Epithelial cell of proximal tubule (primary cell): ENCODE results near the gene DNAJC16. TPM values are rescaled to one million over a fixed set of nuclear protein-coding genes. Genes with fewer than 3 reads are reported as not detected.
"Not testable (repeated sequence)": the region's sequence is repeated elsewhere in the genome, so short reads cannot be mapped to it uniquely, and the experiment has no call there.

Experiments used
- DNase-seq: peaks from one replicate; pipeline ENCODE4 v3.0.0-alpha.2; 2011; ENCODE audit warnings: low read depth
- H3K4me3 ChIP-seq: 2 replicates; pipeline ENCODE4 v1.5.1; 2011; ENCODE audit warnings: low read depth, mild to moderate bottlenecking, low read length
- CTCF ChIP-seq: conservative IDR thresholded peaks from 2 replicates; pipeline ENCODE4 v1.5.1; 2012; ENCODE audit warnings: low read depth, mild to moderate bottlenecking, low read length
- total RNA-seq: library from RNA; depleted of rRNA; stranded (reverse); fragments of >200 nt; gene quantifications from 2 replicates; pipeline ENCODE4 v1.2.3, GENCODE V29; 2015

DNAJC16 gene
- 9.8 and 13.5 TPM in 2 replicates for total RNA-seq

- peak; percentile 99 for DNase-seq
- peak within 1 kb of the TSS; percentile 82 for H3K4me3 ChIP-seq
- peak; percentile 28 for TF ChIP-seq CTCF
Observed at GRCh38 chr1:15526490-15527339, at the start of gene DNAJC16. Gene DNAJC16 (plus strand): TSS chr1:15526848. CDS start chr1:15529106, 2,258 bp downstream.

GRCh38 chr1:15476927-15477326, 49.7 kb upstream of the DNAJC16 start:
- no peak overlapping the region for H3K4me3 ChIP-seq
- DNase-seq = no peak
- TF ChIP-seq CTCF = no peak

- DNase-seq = no peak
- TF ChIP-seq CTCF = no peak
- no peak overlapping the region for H3K4me3 ChIP-seq
Observed at GRCh38 chr1:15477646-15478212, 48.9 kb upstream of the DNAJC16 start.

- H3K4me3 ChIP-seq = no peak overlapping the region
- no peak for TF ChIP-seq CTCF
- no peak for DNase-seq
Observed at GRCh38 chr1:15479654-15480347, 46.8 kb upstream of the DNAJC16 start.

GRCh38 chr1:15482455-15482854, 44.2 kb upstream of the DNAJC16 start:
- H3K4me3 ChIP-seq, DNase-seq: not testable (repeated sequence)

- not testable (repeated sequence) for H3K4me3 ChIP-seq, DNase-seq
Observed at GRCh38 chr1:15482983-15483543, 43.6 kb upstream of the DNAJC16 start.

- no peak for DNase-seq
- TF ChIP-seq CTCF = no peak
- H3K4me3 ChIP-seq = no peak overlapping the region
Observed at GRCh38 chr1:15483971-15484370, 42.7 kb upstream of the DNAJC16 start.

GRCh38 chr1:15484443-15484842, 42.2 kb upstream of the DNAJC16 start:
- H3K4me3 ChIP-seq, DNase-seq: not testable (repeated sequence)
